Iris pigment epithelial cell (primary cell): ENCODE results near the gene BABAM2.
A peak's percentile ranks its signal among the peaks of the same experiment; 100 is the strongest.
"Not testable (repeated sequence)": the region's sequence is repeated elsewhere in the genome, so short reads cannot be mapped to it uniquely, and the experiment has no call there.

Experiments used
- DNase-seq: peaks from one replicate; pipeline ENCODE4 v3.0.0-alpha.2; 2011; ENCODE audit warnings: low read depth

Gene BABAM2

GRCh38 chr2:27946530-27947060 lies 56.1 kb downstream of the BABAM2 start:
- DNase-seq: no peak

GRCh38 chr2:27952070-27952469 lies 61.5 kb downstream of the BABAM2 start:
- no peak for DNase-seq

- DNase-seq: no peak
Measured at GRCh38 chr2:27953077-27953476, 62.5 kb downstream of the BABAM2 start.

- peak; percentile 45 for DNase-seq
Measured at GRCh38 chr2:27954221-27954673, 63.7 kb downstream of the BABAM2 start.

- peak; percentile 99 for DNase-seq
Measured at GRCh38 chr2:27954771-27955383, 64.3 kb downstream of the BABAM2 start.

GRCh38 chr2:27955384-27956161 lies 65.0 kb downstream of the BABAM2 start:
- DNase-seq: peak; percentile 38

- DNase-seq: peak; percentile 92
Measured at GRCh38 chr2:27956888-27957287, 66.4 kb downstream of the BABAM2 start.

GRCh38 chr2:27958711-27959378 lies 68.3 kb downstream of the BABAM2 start:
- no peak for DNase-seq

GRCh38 chr2:27959496-27959895 lies 69.0 kb downstream of the BABAM2 start:
- peak; percentile 82 for DNase-seq

- DNase-seq: peak; percentile 95
Measured at GRCh38 chr2:27960237-27960912, 69.8 kb downstream of the BABAM2 start.

- DNase-seq: peak; percentile 78
Measured at GRCh38 chr2:27962006-27962405, 71.5 kb downstream of the BABAM2 start.

- DNase-seq: no peak
Measured at GRCh38 chr2:27963472-27963871, 72.9 kb downstream of the BABAM2 start.

- DNase-seq: no peak
Measured at GRCh38 chr2:27964067-27964466, 73.5 kb downstream of the BABAM2 start.

- no peak for DNase-seq
Measured at GRCh38 chr2:27965841-27966240, 75.3 kb downstream of the BABAM2 start.

- DNase-seq: peak; percentile 81
Measured at GRCh38 chr2:27966466-27966865, 75.9 kb downstream of the BABAM2 start.

GRCh38 chr2:27967076-27967475 lies 76.5 kb downstream of the BABAM2 start:
- DNase-seq: no peak

- DNase-seq: not testable (repeated sequence)
Measured at GRCh38 chr2:27968045-27968444, 77.5 kb downstream of the BABAM2 start.

- not testable (repeated sequence) for DNase-seq
Measured at GRCh38 chr2:27968957-27969356, 78.4 kb downstream of the BABAM2 start.

GRCh38 chr2:27972311-27972710 lies 81.8 kb downstream of the BABAM2 start:
- DNase-seq: no peak

- DNase-seq: peak; percentile 43
Measured at GRCh38 chr2:27973592-27973991, 83.1 kb downstream of the BABAM2 start.

GRCh38 chr2:27976308-27976707 lies 85.8 kb downstream of the BABAM2 start:
- no peak for DNase-seq

- peak; percentile 98 for DNase-seq
Measured at GRCh38 chr2:27977731-27978312, 87.3 kb downstream of the BABAM2 start.
